HuH-7 (cell line): ENCODE data around the gene DUSP7.
"Not testable (repeated sequence)": the region's sequence is repeated elsewhere in the genome, so short reads cannot be mapped to it uniquely, and the experiment has no call there.

ENCODE experiments used
- DNase-seq: peaks from one replicate; pipeline ENCODE4 v3.0.0; 2011; ENCODE audit warnings: low spot score

Gene DUSP7

DNA sequence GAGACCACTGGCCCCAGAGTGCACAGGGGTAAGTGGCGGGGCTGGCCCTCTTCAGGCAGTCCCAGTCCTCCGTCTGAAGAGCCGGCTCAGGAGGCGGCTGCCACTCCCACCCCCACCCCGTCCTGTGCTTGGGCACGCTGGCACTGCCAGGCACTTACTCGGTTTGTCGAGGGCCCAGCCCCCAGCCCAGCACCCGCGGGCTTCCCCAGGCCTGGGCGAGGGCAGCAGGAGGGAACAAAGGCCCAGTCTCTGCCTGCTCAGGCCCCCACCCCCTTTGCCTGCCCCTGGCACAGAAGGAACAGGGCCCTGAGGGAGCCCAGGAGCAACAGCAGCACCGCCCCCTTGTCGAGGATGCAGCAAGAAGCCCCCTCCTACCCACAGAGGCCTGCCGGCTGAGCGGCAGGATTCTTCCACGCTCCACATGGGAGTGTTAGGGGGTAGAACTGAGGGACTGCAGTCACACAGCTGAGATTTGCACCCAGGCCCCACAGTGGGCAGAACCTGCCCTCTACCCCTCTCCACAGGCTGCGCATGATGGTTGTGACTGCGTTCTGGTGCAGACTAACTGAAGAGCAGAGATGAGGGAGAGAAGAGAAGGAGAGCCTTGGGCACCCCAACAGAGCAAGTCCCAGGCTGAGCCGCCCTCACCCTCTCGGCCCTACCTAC is 8.9 kb downstream of the DUSP7 start:
- no peak for DNase-seq

- no peak for DNase-seq
Observed at GRCh38 chr3:52046902-52047239, 9.5 kb downstream of the DUSP7 start.

DNA sequence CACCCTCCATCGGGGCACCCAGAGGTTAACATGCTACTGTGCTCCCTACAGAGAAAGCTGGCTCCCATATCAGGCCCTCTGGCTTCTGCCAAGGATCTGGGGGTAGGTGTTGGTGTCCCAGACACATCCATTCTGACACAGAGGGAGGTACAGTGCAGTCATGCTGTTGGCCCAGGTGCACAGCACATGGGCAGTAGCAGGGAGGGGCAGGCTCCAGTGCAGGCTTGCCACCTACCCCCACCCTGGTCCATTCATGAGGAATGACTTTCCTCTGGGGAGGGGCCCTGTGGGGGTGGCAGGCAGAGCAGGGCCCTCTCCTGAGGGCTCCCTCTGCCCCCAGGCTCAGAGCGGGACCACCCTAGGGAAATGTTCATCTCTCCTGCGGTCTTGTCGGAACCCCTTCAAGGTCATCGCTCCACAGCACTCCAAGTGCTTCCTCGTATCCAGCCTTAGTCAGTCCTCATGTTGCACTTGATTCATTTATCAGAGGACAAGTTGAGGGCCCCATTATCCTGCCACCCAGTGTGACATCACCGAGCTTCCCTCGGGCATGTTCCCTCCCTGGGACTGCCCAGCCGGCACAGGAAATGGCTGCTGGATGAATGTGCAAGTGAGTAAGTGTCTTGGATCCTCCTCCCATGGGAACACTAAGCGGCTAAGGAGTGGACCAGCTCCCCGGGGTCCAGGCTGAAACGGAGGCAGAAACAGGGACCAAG is 10.0 kb downstream of the DUSP7 start:
- DNase-seq = no peak

- no peak for DNase-seq
Observed at GRCh38 chr3:52044869-52045619, 11.3 kb downstream of the DUSP7 start.

DNA sequence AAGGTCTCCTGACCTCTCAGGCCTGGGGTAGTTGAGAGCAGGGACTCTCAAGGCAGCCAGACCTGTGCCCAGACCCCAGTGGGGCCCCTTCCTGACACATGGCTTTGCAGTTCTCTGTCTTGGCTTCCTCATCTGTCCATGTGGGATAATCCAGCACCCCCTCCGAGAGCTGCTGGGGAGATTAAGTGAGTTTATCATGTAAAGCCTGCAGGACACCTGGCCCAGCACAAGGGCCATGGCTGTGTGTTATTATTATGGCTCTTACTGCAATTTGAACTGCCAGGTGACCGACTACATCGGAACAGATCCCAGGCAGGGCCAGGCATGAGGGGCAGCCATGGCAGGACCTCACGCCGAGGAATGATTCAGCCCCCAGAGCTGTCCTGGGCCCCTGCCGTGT is 12.6 kb downstream of the DUSP7 start:
- no peak for DNase-seq

- not testable (repeated sequence) for DNase-seq
Observed at GRCh38 chr3:52043039-52043438, 13.3 kb downstream of the DUSP7 start.

GRCh38 chr3:52041118-52041731 is 15.1 kb downstream of the DUSP7 start:
- DNase-seq = no peak

- DNase-seq = no peak
Observed at GRCh38 chr3:52040600-52040999, 15.8 kb downstream of the DUSP7 start.

GRCh38 chr3:52039846-52040245 is 16.5 kb downstream of the DUSP7 start:
- no peak for DNase-seq

- no peak for DNase-seq
Observed at GRCh38 chr3:52039426-52039825, 16.9 kb downstream of the DUSP7 start.

DNA sequence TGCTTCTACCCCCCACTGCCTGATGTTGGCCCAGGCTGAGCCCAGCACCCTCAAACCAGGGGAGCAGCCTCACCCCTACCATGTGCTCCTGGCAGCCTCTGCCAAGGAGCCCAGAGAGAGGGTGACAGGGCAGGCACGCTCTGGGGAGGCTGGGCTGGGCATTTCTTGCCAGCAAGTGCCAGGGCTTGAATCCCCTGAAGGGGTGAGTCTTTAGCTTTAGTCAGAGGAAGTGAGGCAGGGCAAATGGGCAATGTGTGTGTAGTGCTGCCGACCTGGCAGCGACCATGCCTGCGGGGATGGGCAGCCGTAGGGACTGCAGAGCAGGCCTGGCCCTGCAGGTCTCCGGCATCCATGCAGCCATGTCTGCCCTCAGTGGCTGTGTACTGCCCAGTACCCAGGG is 18.1 kb downstream of the DUSP7 start:
- no peak for DNase-seq

GRCh38 chr3:52037291-52037690 is 19.1 kb downstream of the DUSP7 start:
- no peak for DNase-seq

- DNase-seq = no peak
Observed at GRCh38 chr3:52036829-52037228, 19.5 kb downstream of the DUSP7 start.

DNA sequence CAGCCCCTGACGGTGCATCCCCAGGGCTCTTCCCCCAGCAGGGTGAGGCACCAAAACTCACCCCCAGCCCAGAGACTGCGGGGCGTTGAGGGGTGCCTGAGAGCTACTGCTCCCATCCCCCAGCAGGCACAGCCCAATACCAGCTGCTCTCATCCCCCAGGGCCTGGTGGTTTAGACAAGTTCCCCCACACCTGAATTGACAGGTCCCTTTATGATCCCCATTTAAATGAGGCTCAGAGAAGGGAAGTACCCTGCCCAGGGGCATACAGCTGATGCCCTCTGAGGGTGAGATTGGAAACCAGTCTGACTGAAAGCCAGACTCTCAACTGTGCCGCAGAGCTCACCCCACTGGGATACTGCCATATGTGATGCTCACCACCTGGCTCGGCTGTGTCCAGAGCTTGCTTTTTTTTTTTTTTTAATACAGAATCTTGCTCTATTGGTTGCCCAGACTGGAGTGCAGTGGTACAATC is 20.1 kb downstream of the DUSP7 start:
- DNase-seq = no peak

DNA sequence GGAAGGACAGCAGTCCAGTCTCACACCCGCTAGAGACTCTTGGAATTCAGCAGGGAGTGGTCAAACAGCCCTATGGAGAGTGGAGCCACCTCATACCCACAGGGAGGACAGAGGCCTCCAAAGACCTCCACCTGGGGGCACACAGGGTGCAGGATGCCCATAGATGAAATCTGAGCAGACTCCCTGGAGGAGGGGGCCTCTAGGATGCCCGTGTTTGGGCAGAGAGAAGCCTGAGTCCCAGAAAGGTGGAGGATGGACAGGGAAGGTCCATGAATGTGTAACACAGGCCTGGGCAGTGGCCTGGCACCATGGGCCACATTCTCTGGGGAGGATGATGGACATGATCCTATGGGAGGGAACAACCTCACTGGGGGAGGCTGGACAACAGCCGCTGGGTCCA is 21.7 kb downstream of the DUSP7 start:
- no peak for DNase-seq

- no peak for DNase-seq
Observed at GRCh38 chr3:52034212-52034611, 22.2 kb downstream of the DUSP7 start.

DNA sequence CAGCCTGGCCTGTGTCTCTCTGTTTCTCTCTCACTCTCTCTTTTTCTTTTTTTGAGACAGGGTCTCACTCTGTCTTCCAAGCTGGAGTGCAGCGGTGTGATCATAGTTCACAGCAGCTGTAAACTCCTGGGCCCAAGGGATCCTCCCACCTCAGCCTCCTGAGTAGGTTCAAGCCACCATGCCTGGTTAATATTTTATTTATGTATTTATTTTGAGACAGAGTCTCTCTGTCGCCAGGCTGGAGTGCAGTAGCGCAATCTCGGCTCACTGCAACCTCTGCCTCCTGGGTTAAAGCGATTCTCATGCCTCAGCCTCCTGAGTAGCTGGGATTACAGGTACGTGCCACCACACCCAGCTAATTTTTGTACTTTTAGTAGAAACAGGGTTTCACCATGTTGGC is 22.6 kb downstream of the DUSP7 start:
- DNase-seq = not testable (repeated sequence)

DNA sequence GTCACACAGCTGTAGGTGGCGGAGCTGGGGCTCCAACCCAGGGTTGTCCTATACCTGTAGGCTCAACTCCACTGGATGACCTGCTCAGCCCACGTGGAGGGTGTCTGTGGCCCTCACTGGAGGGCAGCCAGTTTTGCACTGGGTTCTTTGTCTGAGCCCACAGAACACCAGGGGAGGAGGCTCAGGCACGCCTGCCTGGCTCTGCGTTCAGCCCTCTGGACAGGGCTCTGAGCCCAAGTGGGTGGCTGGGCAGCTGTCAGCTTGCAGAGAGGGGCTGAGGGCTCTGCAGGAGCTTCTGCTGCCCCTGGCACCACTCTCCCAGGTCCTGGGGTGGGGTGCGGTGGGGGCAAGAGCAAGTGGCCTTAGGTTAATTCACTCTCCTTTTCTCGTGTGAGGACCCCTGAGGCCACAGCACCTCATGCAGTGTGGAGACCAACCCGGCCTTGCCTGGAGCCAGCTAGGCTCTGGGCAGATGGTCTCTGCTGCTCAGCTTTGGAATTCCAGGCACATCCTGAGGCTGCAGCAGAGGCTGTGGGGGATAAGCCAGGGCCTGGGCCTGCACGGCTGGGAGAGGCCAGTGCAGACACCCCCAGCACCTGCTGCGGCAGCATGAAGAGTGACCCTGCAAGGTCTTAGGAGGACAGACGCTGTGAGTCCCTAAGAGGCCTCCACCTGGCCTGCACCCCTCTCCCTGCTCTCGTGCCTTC is 23.5 kb downstream of the DUSP7 start:
- DNase-seq = no peak

DNA sequence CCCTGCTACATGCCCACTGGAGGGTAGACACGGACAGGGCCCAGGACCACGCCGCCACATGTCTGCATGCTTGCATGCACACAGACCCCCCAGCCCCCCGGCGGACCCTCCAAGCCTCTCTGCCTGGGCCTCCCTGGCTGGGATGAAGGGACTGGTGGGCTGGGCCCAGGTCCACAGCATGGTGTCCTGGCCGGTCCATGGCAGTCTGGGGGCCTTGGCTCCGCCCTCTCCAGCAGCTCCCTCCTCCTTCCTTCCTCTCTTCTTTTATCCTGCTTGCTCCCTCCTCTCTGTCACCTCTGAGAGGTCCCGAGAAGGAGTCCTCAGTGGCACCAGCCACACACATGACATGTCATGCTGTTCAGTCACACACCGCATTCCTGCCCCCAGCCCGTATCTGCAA is 24.5 kb downstream of the DUSP7 start:
- no peak for DNase-seq

DNA sequence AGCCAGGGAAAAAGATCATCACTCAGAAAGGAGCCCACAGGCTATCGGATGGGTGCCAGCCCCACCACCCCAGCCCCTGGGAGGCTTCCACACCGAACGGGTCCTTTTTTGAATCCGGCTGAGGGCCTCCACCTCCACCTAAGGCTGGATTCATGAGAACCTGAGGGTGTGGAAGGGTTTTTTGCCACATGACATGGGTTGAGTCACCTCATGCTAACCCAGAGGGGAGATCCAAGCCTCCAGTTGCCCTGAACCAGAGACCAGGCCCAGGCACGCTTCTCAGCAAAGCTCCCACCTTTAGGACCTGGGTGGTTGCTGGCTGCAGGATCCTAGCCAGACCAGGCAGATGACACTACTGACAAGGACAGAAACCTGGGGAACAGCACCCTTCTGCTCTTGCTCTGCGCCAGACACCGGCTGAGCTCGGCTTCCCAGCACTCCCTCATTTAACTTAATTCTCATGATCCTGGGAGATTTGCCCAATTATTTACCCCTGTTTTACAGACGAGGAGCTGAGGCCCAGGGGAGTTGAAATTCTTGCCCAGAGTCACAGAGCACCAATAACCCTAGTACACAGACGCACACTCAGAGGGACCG is 25.6 kb downstream of the DUSP7 start:
- DNase-seq = no peak

DNA sequence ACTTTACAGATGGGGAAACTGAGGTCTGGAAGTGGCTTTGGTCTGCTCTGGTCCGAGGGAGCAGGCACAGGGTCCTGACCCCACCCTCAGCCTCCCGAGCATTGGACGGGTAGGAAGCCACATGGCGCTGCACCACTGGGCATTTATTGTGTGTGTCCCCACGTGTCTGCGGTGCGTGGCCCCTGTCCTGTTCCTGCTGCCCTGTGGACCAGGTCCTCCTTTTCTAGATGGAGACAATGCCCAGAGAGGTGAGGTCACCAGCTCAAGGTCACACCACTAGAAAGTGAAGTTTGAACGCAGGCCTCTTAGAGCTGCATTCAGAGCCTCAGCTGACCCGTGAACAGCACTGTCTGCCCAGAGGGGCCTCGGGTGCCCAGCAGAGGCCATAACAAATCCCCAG is 26.8 kb downstream of the DUSP7 start:
- no peak for DNase-seq

GRCh38 chr3:52029053-52029452 is 27.3 kb downstream of the DUSP7 start:
- no peak for DNase-seq
